ENCODE results near the gene GPR158. TPM values are rescaled to one million over a fixed set of nuclear protein-coding genes. Genes with fewer than 3 reads are reported as not detected.

GPR158 gene
- total and polyA plus RNA-seq, 9 of the 15 experiments (the other 6 are each of a cell fraction or from before 2014, with no cell fraction given): 4.0 to 7.6 (median 5.0) TPM

DNA sequence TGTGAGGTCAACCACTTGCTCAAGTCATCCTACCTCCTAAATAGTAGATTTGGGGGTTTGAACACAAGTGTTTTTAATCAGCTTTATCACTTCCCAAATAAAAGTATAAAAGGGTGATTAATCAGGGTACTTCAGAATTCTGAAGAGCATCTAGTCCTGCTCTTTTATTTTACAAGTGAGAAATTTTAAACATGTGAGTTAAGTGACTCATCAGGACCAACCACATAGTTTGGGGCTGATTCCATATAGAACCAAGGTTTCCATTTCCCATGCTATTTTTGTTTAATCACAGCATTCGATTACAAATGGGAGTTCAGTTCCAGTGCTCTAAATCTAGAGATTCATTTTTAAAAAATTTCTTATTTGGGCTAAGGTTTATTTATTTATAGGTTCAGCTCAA is 113.4 kb downstream of the GPR158 start (continued):
- TF ChIP-seq, protein P1, sequence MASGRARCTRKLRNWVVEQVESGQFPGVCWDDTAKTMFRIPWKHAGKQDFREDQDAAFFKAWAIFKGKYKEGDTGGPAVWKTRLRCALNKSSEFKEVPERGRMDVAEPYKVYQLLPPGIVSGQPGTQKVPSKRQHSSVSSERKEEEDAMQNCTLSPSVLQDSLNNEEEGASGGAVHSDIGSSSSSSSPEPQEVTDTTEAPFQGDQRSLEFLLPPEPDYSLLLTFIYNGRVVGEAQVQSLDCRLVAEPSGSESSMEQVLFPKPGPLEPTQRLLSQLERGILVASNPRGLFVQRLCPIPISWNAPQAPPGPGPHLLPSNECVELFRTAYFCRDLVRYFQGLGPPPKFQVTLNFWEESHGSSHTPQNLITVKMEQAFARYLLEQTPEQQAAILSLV (tag; IDR thresholded peaks at IDR 0.05): no peak
- TF ChIP-seq, protein P2, sequence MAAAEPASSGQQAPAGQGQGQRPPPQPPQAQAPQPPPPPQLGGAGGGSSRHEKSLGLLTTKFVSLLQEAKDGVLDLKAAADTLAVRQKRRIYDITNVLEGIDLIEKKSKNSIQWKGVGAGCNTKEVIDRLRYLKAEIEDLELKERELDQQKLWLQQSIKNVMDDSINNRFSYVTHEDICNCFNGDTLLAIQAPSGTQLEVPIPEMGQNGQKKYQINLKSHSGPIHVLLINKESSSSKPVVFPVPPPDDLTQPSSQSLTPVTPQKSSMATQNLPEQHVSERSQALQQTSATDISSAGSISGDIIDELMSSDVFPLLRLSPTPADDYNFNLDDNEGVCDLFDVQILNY (CRISPR knock-in tag; IDR thresholded peaks at IDR 0.05): no peak
- TF ChIP-seq NR2C2 (CRISPR knock-in tag; IDR thresholded peaks at IDR 0.05) (no peak), NR2C2 (tag; IDR thresholded peaks at IDR 0.05) (no peak), ZNF449 (CRISPR knock-in tag; IDR thresholded peaks at IDR 0.05) (no peak)

DNA sequence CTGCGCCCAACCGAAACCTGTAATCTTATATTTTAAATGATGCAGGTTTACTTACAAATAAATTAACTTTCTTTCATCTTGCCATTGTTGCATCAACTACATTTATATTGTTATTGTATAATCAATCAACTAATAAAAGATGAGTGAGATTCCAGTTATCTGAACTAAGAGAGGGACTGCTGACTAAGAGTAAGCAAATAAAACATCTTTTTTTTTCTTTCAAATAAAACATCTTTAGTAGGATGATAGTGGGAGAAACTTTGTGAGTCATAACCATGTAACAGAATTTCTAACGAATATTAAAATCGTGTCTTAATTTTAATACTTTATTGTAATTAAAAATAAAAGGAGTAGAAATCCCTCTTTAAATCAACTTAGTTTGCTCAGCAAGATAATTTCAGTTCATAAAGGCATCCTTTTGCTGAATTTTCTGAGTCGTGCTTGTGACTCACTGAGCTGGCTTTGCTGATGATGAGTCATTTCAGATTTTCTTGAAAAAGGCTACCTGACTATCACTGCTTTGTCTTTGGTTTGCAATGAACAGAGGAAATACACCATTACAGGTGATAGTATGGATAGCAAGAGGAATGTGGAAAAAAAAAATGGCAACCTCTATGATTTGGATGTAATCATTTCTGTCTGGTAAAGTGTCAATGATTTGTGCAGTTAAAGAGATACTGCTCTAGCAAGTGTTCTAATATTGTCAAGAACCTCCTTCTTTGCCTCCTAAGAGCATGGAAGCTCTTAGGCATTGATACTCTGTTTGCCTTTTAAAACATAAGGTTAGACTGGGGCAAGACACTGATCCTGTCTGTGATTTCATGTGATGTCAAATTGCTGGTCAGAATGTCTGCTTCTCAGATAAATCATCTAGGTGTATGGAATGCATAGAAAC is 119.5 kb downstream of the GPR158 start:
- Histone ChIP-seq H3K27ac (ENCODE audit: extremely low read depth, low read depth, low read length) (no peak overlapping the region), H3K9me1 (ENCODE audit: control insufficient read depth, insufficient read depth, low read length) (no peaks in the 10 kb centered on the region), H3K9ac (ENCODE audit: insufficient read depth in 1 of 2, low read depth in 2 of 2, low read length in 2 of 2) (no peak overlapping the region), H3K4me2 (ENCODE audit: insufficient read depth, low read length) (no peak overlapping the region), H3K4me3 (no peak overlapping the region), H3K9me3 (replicated peaks; ENCODE audit: control insufficient read depth, insufficient read depth, low read depth, low read length) (no peaks in the 10 kb centered on the region), H3K36me3 (ENCODE audit: control insufficient read depth, insufficient read depth, low read length) (no peaks in the 10 kb centered on the region), H3K79me2 (ENCODE audit: control insufficient read depth, insufficient read depth, low read length) (no peaks in the 10 kb centered on the region), H4K20me1 (replicated peaks; ENCODE audit: control insufficient read depth, insufficient read depth, low read length) (no peaks in the 10 kb centered on the region; the same call in 1 of the 2 replicates), H3K4me1 (replicated peaks in 1 of 2; ENCODE audit: control insufficient read depth in 2 of 2, insufficient read depth in 2 of 2, low read length in 2 of 2) (no peaks in the 10 kb centered on the region), H2AFZ (ENCODE audit: low read depth, low read length) (no peak overlapping the region), H3K27me3 (ENCODE audit: control insufficient read depth in 2 of 2, insufficient read depth in 2 of 2, low read length in 2 of 2) (no peaks in the 10 kb centered on the region)
- CTCF ChIA-PET (ENCODE audit: low intra/inter-chr PET ratio): no interaction called here
- FAIRE-seq (no peak), DNase-seq (ENCODE audit: extremely low read depth in 1 of 4, low spot score in 3 of 4) (no peak), ATAC-seq (no peak)
- 1% methylated on average over 5 of the region's 5 CpGs for WGBS (ENCODE audit: insufficient coverage, low coverage, missing lambda C conversion rate)
- in situ Hi-C loops (cut with MboI): no loop called here
- POLR2A ChIA-PET: no interaction called here
- BruUV-seq (replicated peaks): no TSS peak
- intact Hi-C loops (cut with micrococcal nuclease): no loop called here
- TF ChIP-seq FOSL1 (tag; conservative IDR thresholded peaks at IDR 0.05): peak; percentile 46
- TF ChIP-seq ZHX1 (conservative IDR thresholded peaks at IDR 0.05; ENCODE audit: low read length): no peak
- no peak for TF ChIP-seq ADNP (tag; IDR thresholded peaks at IDR 0.05)
- TF ChIP-seq POU5F1 (IDR thresholded peaks at IDR 0.05; ENCODE audit: borderline replicate concordance, low read depth, low read length, partially characterized antibody): no peak
- no peak for TF ChIP-seq RB1 (IDR thresholded peaks at IDR 0.05; ENCODE audit: low read depth)
- 0 out of 2 replicates have a peak, but pooled peaks have one; percentile 43 for TF ChIP-seq ATF3 (IDR thresholded peaks at IDR 0.05)
- TF ChIP-seq ATF3 (CRISPR knock-in tag; conservative IDR thresholded peaks at IDR 0.05): no peak
